AG04450 (cell line): ENCODE results near the gene L1CAM. TPM values are rescaled to one million over a fixed set of nuclear protein-coding genes. Genes with fewer than 3 reads are reported as not detected.

ENCODE experiments used
- CTCF ChIA-PET: fragments of 300-600, 350-600 bp; formaldehyde crosslinking; extraction: SDS; loops from one replicate; lab custom pipeline; 2022; ENCODE audit warnings: antibody characterized with exemption, inconsistent platforms; lab: Charles Lee
- POLR2A ChIA-PET: fragments of 350-600 bp; formaldehyde crosslinking; extraction: SDS; loops from one replicate; lab custom pipeline; 2021; ENCODE audit warnings: antibody characterized with exemption, inconsistent platforms; lab: Yijun Ruan, JAX
- DNase-seq: peaks from one replicate; pipeline ENCODE4 v3.0.0-alpha.2; 2011; ENCODE audit warnings: low read depth, low spot score
- H3K27ac ChIP-seq: one replicate; pipeline ENCODE4 v1.5.1; 2012; ENCODE audit warnings: low read depth, low read length, control low read depth
- H3K27me3 ChIP-seq: one replicate; pipeline ENCODE4 v1.6.0; 2012; ENCODE audit warnings: low read length; ENCODE audit not compliant: control insufficient read depth, insufficient read depth
- H3K4me3 ChIP-seq: 2 replicates; pipeline ENCODE4 v1.5.1; 2011; ENCODE audit warnings: mild to moderate bottlenecking, low read depth, low read length, control low read depth
- H3K9me3 ChIP-seq: 2 replicates; pipeline ENCODE4 v1.5.1; 2012; ENCODE audit warnings: low read length; ENCODE audit not compliant: control insufficient read depth, insufficient read depth
- CTCF ChIP-seq: IDR thresholded peaks from 2 replicates; pipeline ENCODE4 v1.5.1; 2011; ENCODE audit warnings: low read depth, low read length, control low read depth, inconsistent platforms
- polyA plus RNA-seq: library from polyadenylated mRNA; depleted of rRNA; stranded (reverse); fragments of >200 nt; gene quantifications from 2 replicates; pipeline ENCODE4 v1.2.3, GENCODE V29; 2011

Gene L1CAM
- polyA plus RNA-seq, 1 experiment: 0.10 TPM

- POLR2A ChIA-PET: no interaction called here
Measured at GRCh38 chrX:153857348-153857903, 28.5 kb downstream of the L1CAM start.

GRCh38 chrX:153854702-153855101 is 31.3 kb downstream of the L1CAM start:
- H3K27me3 ChIP-seq: peaks cover 8% of the 10 kb centered on the region
- no peak for TF ChIP-seq CTCF
- no peaks in the 10 kb centered on the region for H3K9me3 ChIP-seq
- H3K27ac ChIP-seq: no peak overlapping the region
- POLR2A ChIA-PET: no interaction called here
- DNase-seq: no peak
- CTCF ChIA-PET: no interaction called here
- no peak overlapping the region for H3K4me3 ChIP-seq

More at GRCh38 chrX:153857348-153857903, 28.5 kb downstream of the L1CAM start:
- Histone ChIP-seq H3K9me3 (no peaks in the 10 kb centered on the region), H3K27ac (no peak overlapping the region), H3K4me3 (no peak overlapping the region), H3K27me3 (peaks cover 9% of the 10 kb centered on the region)
- no peak for DNase-seq
- no peak for TF ChIP-seq CTCF
- CTCF ChIA-PET: no interaction called here

- ChIA-PET POLR2A (no interaction called here), CTCF (no interaction called here)
- Histone ChIP-seq H3K4me3 (no peak overlapping the region), H3K27me3 (peaks cover 8% of the 10 kb centered on the region), H3K9me3 (no peaks in the 10 kb centered on the region), H3K27ac (no peak overlapping the region)
- DNase-seq: no peak
- TF ChIP-seq CTCF: no peak
Measured at GRCh38 chrX:153853902-153854267, 32.1 kb downstream of the L1CAM start.

- no peak overlapping the region for H3K4me3 ChIP-seq
- POLR2A ChIA-PET: no interaction called here
- H3K9me3 ChIP-seq: no peaks in the 10 kb centered on the region
- DNase-seq: no peak
- no peak for TF ChIP-seq CTCF
- peaks cover 8% of the 10 kb centered on the region for H3K27me3 ChIP-seq
- CTCF ChIA-PET: no interaction called here
- no peak overlapping the region for H3K27ac ChIP-seq
Measured at GRCh38 chrX:153853180-153853901, 32.6 kb downstream of the L1CAM start.

- H3K4me3 ChIP-seq: no peak overlapping the region
- CTCF ChIA-PET: no interaction called here
- peaks cover 8% of the 10 kb centered on the region for H3K27me3 ChIP-seq
- POLR2A ChIA-PET: no interaction called here
- H3K9me3 ChIP-seq: no peaks in the 10 kb centered on the region
- TF ChIP-seq CTCF: no peak
- DNase-seq: no peak
- no peak overlapping the region for H3K27ac ChIP-seq
Measured at GRCh38 chrX:153851981-153852380, 34.0 kb downstream of the L1CAM start.
